K562 (cell line): ENCODE measurements around the gene KCNA2. TPM values are rescaled to one million over a fixed set of nuclear protein-coding genes. Genes with fewer than 3 reads are reported as not detected.

Experiments used
- BHLHE40 ChIP-seq: IDR thresholded peaks from 2 replicates; pipeline ENCODE4 v1.6.1; 2011; ENCODE audit warnings: low read length, improper control_type of control experiment
- CBX1 ChIP-seq: sonication (generic); IDR thresholded peaks from 2 replicates; pipeline ENCODE4 v1.6.1; 2016; ENCODE audit warnings: antibody characterized with exemption, low read depth, mild to moderate bottlenecking
- HEY1 ChIP-seq: fragments of 250-450 bp; sonication (Bioruptor Pico); IDR thresholded peaks from 2 replicates; pipeline ENCODE4 v1.5.0; 2020; ENCODE audit warnings: mild to moderate bottlenecking, moderate library complexity, borderline replicate concordance
- HMBOX1 ChIP-seq: sonication (generic); IDR thresholded peaks from 2 replicates; pipeline ENCODE4 v1.6.1; 2016
- HNRNPH1 ChIP-seq: fragments of 200-400 bp; formaldehyde crosslinking; optimal IDR thresholded peaks from 2 replicates; pipeline ENCODE3; 2017; ENCODE audit warnings: low read depth, mild to moderate bottlenecking, low read length, moderate library complexity
- IRF9 ChIP-seq: fragments of 450-650 bp; IDR thresholded peaks from 2 replicates; pipeline ENCODE4 v1.6.1; 2016; ENCODE audit warnings: missing biosample characterization, missing genetic modification characterization
- KLF1 ChIP-seq: fragments of 450-650 bp; IDR thresholded peaks from 2 replicates; pipeline ENCODE4 v1.6.1; 2016; ENCODE audit warnings: missing genetic modification characterization, missing compliant biosample characterization
- NFYB ChIP-seq: IDR thresholded peaks from 2 replicates; pipeline ENCODE4 v1.6.1; 2011; ENCODE audit warnings: mild to moderate bottlenecking, moderate library complexity; ENCODE audit not compliant: insufficient read length; ENCODE audit errors: extremely low read depth
- NR0B1 ChIP-seq: fragments of 450-650 bp; IDR thresholded peaks from one replicate; pipeline ENCODE4 v1.6.1; 2018; ENCODE audit warnings: mild to moderate bottlenecking, moderate library complexity; ENCODE audit not compliant: partially characterized antibody
- PTRF ChIP-seq: fragments of 450-650 bp; IDR thresholded peaks from 2 replicates; pipeline ENCODE4 v1.6.1; 2016; ENCODE audit warnings: mild to moderate bottlenecking, missing genetic modification characterization, missing compliant biosample characterization
- PTTG1 ChIP-seq: fragments of 450-650 bp; IDR thresholded peaks from 2 replicates; pipeline ENCODE4 v1.6.1; 2016; ENCODE audit warnings: low read depth, mild to moderate bottlenecking, missing genetic modification characterization, missing compliant biosample characterization
- PURB ChIP-seq: sonication (generic); formaldehyde crosslinking; IDR thresholded peaks from 2 replicates; pipeline ENCODE4 v1.9.0; 2021; ENCODE audit warnings: low read depth, mild to moderate bottlenecking, missing genetic modification reagents
- RNF219 ChIP-seq: fragments of 250-450 bp; sonication (Bioruptor Pico); IDR thresholded peaks from 2 replicates; pipeline ENCODE4 v1.5.0; 2022; ENCODE audit warnings: mild to moderate bottlenecking
- SIRT6 ChIP-seq: IDR thresholded peaks from one replicate; pipeline ENCODE4 v1.6.1; 2012; ENCODE audit warnings: low read depth, mild to moderate bottlenecking, control low read depth, inconsistent platforms, low read length, moderate library complexity
- TEAD1 ChIP-seq, 2 experiments: fragments of 450-650 bp in 1 of 2; sonication (generic) in 1 of 2; formaldehyde crosslinking; IDR thresholded peaks; 2 replicates each; pipeline versions ENCODE4 v1.4.0 to v1.8.0; 2020 to 2022; ENCODE audit warnings: mild to moderate bottlenecking in 2 of 2, missing genetic modification reagents in 1 of 2
- TRIM24 ChIP-seq, 2 experiments: fragments of 450-650 bp; IDR thresholded peaks; 2 replicates each; pipeline ENCODE4 v1.6.1; 2016
- ZNF146 ChIP-seq: IDR thresholded peaks from one replicate; pipeline ENCODE4 v1.6.1; 2018; ENCODE audit warnings: missing compliant biosample characterization; ENCODE audit not compliant: unreplicated experiment
- ZNF232 ChIP-seq: sonication (generic); formaldehyde crosslinking; IDR thresholded peaks from 2 replicates; pipeline ENCODE4 v1.8.0; 2022; ENCODE audit warnings: mild to moderate bottlenecking, missing genetic modification reagents
- ZNF354B ChIP-seq: fragments of 250-450 bp; sonication (Bioruptor Pico); IDR thresholded peaks from 2 replicates; pipeline ENCODE4 v1.4.0; 2020
- ZNF395 ChIP-seq: fragments of 200-800 bp; sonication (Bioruptor generic); IDR thresholded peaks from 2 replicates; pipeline ENCODE4 v1.6.1; 2017; ENCODE audit warnings: missing genetic modification characterization, missing compliant biosample characterization
- ZNF717 ChIP-seq: fragments of 250-450 bp; sonication (Bioruptor Pico); IDR thresholded peaks from 2 replicates; pipeline ENCODE4 v1.5.0; 2021
- ZNF778 ChIP-seq: fragments of 450-650 bp; formaldehyde crosslinking; IDR thresholded peaks from 2 replicates; pipeline ENCODE4 v1.4.0; 2020; ENCODE audit warnings: mild to moderate bottlenecking, moderate library complexity
- polyA plus RNA-seq, 8 experiments: library from polyadenylated mRNA; depleted of rRNA in 4 of 8; stranded (reverse) in 5 of 8; unstranded in 3 of 8; fragments of >200 nt; fragmentation: Nextera tagmentation in 2 of 8; fragmentation: Illumina TruSeq in 1 of 8; extraction: Ambion mirVana in 2 of 8; extraction: Trizol in 1 of 8; gene quantifications; 2 replicates each; pipeline versions ENCODE4 v1.2.1 to v1.2.3, GENCODE V29; 2011 to 2014; ENCODE audit warnings: inconsistent platforms in 1 of 8, missing spikeins in 1 of 8
- total RNA-seq, 7 experiments: library from RNA; depleted of rRNA in 6 of 7; stranded (reverse); fragments of >200 nt in 6 of 7; fragmentation: Illumina TruSeq in 2 of 7; extraction: Trizol in 2 of 7; gene quantifications; 2 replicates each; pipeline versions ENCODE4 v1.2.1 to v1.2.3, GENCODE V29; 2011 to 2021; ENCODE audit warnings: low replicate concordance in 1 of 7

The KCNA2 gene
- total and polyA plus RNA-seq, 9 of the 15 experiments (the other 6 are each of a cell fraction or from before 2014, with no cell fraction given) = not detected

GRCh38 chr1:110619412-110620249, 13.5 kb upstream of the KCNA2 start (continued):
- TF ChIP-seq NFYB = no peak
- no peak for TF ChIP-seq ZNF395 (CRISPR knock-in tag)
- no peak for TF ChIP-seq KLF1
- no peak for TF ChIP-seq ZNF232 (CRISPR knock-in tag)
- no peak for TF ChIP-seq SIRT6
- no peak for TF ChIP-seq HNRNPH1
- no peak for TF ChIP-seq NR0B1
- peak; percentile 26 to 74; a peak in 1 of 4 replicates for TF ChIP-seq TEAD1 (CRISPR knock-in tag; IDR thresholded peaks at IDR 0.05)
- TF ChIP-seq ZNF717 = no peak
- TF ChIP-seq IRF9 (tag) = no peak
- no peak for TF ChIP-seq PTTG1 (tag)
- TF ChIP-seq TRIM24 (IDR thresholded peaks at IDR 0.05) = no peak
- TF ChIP-seq CBX1 = no peak
- no peak for TF ChIP-seq HEY1
- TF ChIP-seq ZNF354B = no peak
- no peak for TF ChIP-seq ZNF146 (CRISPR knock-in tag)
- no peak for TF ChIP-seq RNF219
- no peak for TF ChIP-seq HMBOX1
- TF ChIP-seq PURB = no peak
- TF ChIP-seq BHLHE40 = peak; percentile 62
- no peak for TF ChIP-seq PTRF (tag)
- no peak for TF ChIP-seq ZNF778
